Spinal cord (tissue), 10 donors: ENCODE measurements around the gene SOCS1. TPM values are rescaled to one million over a fixed set of nuclear protein-coding genes. Genes with fewer than 3 reads are reported as not detected.

Experiments used
- DNase-seq, 6 donors: peaks; one replicate each; pipeline versions ENCODE4 v3.0.0 to v3.0.0-alpha.2; 2013 to 2015; ENCODE audit warnings: low spot score in 6 of 6, low read depth in 4 of 6
- H3K27ac ChIP-seq: one replicate; pipeline ENCODE4 v1.5.1; 2013; ENCODE audit warnings: low read depth, low read length, control low read depth
- H3K27me3 ChIP-seq: one replicate; pipeline ENCODE4 v1.6.1; 2013; ENCODE audit warnings: low read length; ENCODE audit not compliant: control insufficient read depth, insufficient read depth
- H3K36me3 ChIP-seq: one replicate; pipeline ENCODE4 v1.6.1; 2013; ENCODE audit warnings: low read length; ENCODE audit not compliant: control insufficient read depth, insufficient read depth
- H3K4me1 ChIP-seq: one replicate; pipeline ENCODE4 v1.6.1; 2013; ENCODE audit warnings: low read length; ENCODE audit not compliant: control insufficient read depth, insufficient read depth
- H3K4me3 ChIP-seq: one replicate; pipeline ENCODE4 v1.5.1; 2013; ENCODE audit warnings: low read depth, low read length, control low read depth
- H3K9me3 ChIP-seq: one replicate; pipeline ENCODE4 v1.6.1; 2013; ENCODE audit warnings: low read length; ENCODE audit not compliant: control insufficient read depth, insufficient read depth
- WGBS: methylation state at CpG from one replicate; pipeline ENCODE4 v1.1.5; 2013; ENCODE audit warnings: missing lambda C conversion rate; ENCODE audit not compliant: insufficient coverage; 5-methylcytosine and 5-hydroxymethylcytosine counted together
- polyA plus RNA-seq, 2 donors: library from polyadenylated mRNA; unstranded; fragments of 120-200 nt; gene quantifications; one replicate each; pipeline ENCODE4 v1.2.1, GENCODE V29; 2013; ENCODE audit not compliant: insufficient read length in 2 of 2
- total RNA-seq, 2 donors: library from RNA; depleted of rRNA in 1 of 2; stranded (reverse); fragments of 120-200 nt in 1 of 2; fragments of >200 nt in 1 of 2; gene quantifications; one replicate each; pipeline versions ENCODE4 v1.2.3 to v1.2.4, GENCODE V29; 2013 to 2014
- donor health status: healthy.

SOCS1 gene
- total and polyA plus RNA-seq, 4 donors: 1.6 to 5.3 (median 3.0) TPM

GRCh38 chr16:11276143-11276895 is 20.3 kb upstream of the SOCS1 start, which contains the start of gene PRM2:
TSS of gene PRM2 (minus strand) at chr16:11276480. CDS start at chr16:11276370, 110 bp downstream.
- peak in 1 of 6 donors; percentile 55 for DNase-seq
- WGBS: 89% methylated on average over 25 of the region's 26 CpGs
- no peaks in the 10 kb centered on the region for H3K27me3 ChIP-seq
- H3K9me3 ChIP-seq: no peaks in the 10 kb centered on the region
- H3K36me3 ChIP-seq: no peaks in the 10 kb centered on the region
- H3K4me3 ChIP-seq: no peak within 1 kb of the TSS
- H3K27ac ChIP-seq: no peak within 1 kb of the TSS
- peaks cover 19% of the 10 kb centered on the region for H3K4me1 ChIP-seq

DNA sequence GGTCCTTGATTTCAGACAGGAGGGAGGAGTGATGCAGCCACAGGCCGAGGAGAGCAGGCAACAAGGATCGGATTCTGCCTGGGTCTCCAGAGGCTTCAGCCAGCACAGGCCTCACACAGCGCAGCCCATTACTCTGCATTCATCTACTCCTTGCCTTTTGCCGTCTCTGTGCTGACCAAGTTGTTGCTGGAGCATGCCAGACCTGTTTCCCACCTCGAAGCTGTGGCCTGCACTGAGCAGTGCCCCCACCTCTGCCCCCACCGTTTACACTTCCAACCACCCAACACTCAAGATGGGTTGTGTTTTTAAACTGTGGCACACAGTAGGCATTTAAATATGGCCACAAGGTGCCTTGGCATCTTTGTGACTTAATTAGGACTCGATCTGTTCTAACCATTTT is 19.0 kb upstream of the SOCS1 start:
- DNase-seq: no peak
- H3K9me3 ChIP-seq: no peaks in the 10 kb centered on the region
- WGBS: 98% methylated on average over 7 of the region's 7 CpGs
- no peaks in the 10 kb centered on the region for H3K36me3 ChIP-seq
- no peaks in the 10 kb centered on the region for H3K27me3 ChIP-seq
- H3K4me1 ChIP-seq: peaks cover 19% of the 10 kb centered on the region
- no peak overlapping the region for H3K27ac ChIP-seq
- no peak overlapping the region for H3K4me3 ChIP-seq

DNA sequence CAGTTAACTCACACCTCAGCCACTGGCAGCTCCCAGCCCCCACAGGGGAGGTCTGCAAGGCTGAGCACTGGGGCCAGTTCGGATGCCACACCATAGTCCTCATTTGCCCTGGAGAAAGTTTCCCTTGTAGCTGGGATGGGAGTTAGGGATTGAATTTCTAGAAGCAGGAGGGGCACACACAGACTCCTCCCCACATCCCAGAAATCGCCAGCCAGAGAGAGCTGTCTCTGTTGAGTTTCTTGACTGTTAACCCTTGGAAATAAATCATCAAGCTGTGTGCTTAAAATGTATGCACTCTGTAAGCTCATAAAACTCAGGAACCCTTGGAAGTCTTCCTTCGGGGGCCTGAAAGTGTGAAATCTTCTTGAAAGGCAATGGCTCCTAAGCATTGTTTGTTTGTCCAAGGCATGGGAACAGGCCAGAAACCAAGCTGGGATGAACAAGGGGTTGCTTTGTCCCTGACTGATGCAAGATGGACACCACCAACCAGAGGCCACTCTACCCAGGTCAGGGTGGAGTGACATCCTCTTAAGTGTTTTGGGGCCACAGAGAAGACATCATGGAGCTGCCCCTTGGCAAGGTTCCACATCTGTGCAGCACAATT is 17.8 kb upstream of the SOCS1 start:
- H3K9me3 ChIP-seq: no peaks in the 10 kb centered on the region
- peak in 3 of 6 donors; percentile 57 to 72 (median 64) for DNase-seq
- no peak overlapping the region for H3K4me3 ChIP-seq
- H3K27me3 ChIP-seq: no peaks in the 10 kb centered on the region
- H3K27ac ChIP-seq: peak overlapping the region; percentile 45
- H3K36me3 ChIP-seq: no peaks in the 10 kb centered on the region
- no CpG with 5 or more reads among the region's 3 CpGs for WGBS
- H3K4me1 ChIP-seq: peaks cover 19% of the 10 kb centered on the region

GRCh38 chr16:11272921-11273720 is 17.1 kb upstream of the SOCS1 start, which contains the start of gene PRM3:
TSS of gene PRM3 (minus strand) at chr16:11273629. CDS start at chr16:11273595, 34 bp downstream.
- Histone ChIP-seq H3K4me3 (no peak within 1 kb of the TSS), H3K9me3 (no peaks in the 10 kb centered on the region), H3K27me3 (no peaks in the 10 kb centered on the region), H3K27ac (peak within 1 kb of the TSS; percentile 45), H3K4me1 (peaks cover 19% of the 10 kb centered on the region), H3K36me3 (no peaks in the 10 kb centered on the region)
- no peak for DNase-seq
- WGBS: 78% methylated on average over 23 of the region's 30 CpGs

GRCh38 chr16:11272484-11272883 is 16.5 kb upstream of the SOCS1 start:
- H3K27me3 ChIP-seq: no peaks in the 10 kb centered on the region
- H3K4me3 ChIP-seq: no peak overlapping the region
- no peaks in the 10 kb centered on the region for H3K36me3 ChIP-seq
- no peaks in the 10 kb centered on the region for H3K9me3 ChIP-seq
- H3K27ac ChIP-seq: no peak overlapping the region
- no peak for DNase-seq
- peaks cover 19% of the 10 kb centered on the region for H3K4me1 ChIP-seq
- 92% methylated on average over 6 of the region's 6 CpGs for WGBS

DNA sequence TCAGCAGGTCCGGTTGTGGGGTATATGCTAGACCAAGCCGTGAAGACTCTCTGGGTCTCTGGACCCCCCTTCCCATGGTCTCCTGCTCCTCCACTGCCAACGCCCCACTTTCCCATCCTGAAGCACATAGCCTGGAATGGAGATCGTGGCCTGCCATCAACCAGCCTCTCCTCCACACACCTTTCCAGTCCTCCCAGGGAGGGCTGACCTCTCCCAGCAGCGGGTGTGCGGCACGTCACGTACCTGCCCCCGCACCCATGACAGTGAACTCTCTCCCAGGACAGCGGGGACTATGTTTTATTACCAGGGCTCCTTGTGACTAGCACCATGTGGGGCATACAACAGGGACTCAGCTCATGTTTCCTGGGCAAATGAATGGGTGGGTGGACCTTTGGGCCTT is 15.6 kb upstream of the SOCS1 start:
- no peak overlapping the region for H3K4me3 ChIP-seq
- H3K9me3 ChIP-seq: no peaks in the 10 kb centered on the region
- H3K27ac ChIP-seq: no peak overlapping the region
- no peak for DNase-seq
- H3K27me3 ChIP-seq: no peaks in the 10 kb centered on the region
- no peaks in the 10 kb centered on the region for H3K36me3 ChIP-seq
- H3K4me1 ChIP-seq: peaks cover 19% of the 10 kb centered on the region
- 95% methylated on average over 9 of the region's 10 CpGs for WGBS

DNA sequence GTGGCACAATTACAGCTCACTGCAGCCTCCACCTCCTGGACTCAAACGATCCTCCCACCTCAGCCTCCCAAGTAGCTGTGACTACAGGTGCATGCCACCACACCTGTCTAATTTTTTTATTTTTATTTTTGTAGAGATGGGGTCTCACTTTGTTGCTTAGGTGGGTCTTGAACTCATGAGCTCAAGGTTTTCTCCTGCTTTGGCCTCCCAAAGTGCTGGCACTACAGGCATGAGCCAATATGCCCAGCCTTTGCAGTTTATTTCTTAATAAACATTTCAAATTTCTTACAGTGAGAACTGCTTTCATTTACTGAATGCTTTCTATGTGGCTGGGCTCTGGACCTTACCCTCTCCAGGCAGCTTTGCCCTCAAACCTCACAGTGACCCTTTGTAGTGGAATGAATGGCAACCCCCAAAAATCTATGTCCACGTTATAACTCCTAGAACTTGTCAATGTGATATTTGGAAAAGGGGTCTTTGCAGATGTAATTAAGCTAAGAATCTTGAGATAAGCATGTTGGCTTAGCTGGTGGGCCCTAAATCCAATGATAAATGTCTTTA is 14.7 kb upstream of the SOCS1 start:
- no CpG with 5 or more reads among the region's 2 CpGs for WGBS
- no peak for DNase-seq

DNA sequence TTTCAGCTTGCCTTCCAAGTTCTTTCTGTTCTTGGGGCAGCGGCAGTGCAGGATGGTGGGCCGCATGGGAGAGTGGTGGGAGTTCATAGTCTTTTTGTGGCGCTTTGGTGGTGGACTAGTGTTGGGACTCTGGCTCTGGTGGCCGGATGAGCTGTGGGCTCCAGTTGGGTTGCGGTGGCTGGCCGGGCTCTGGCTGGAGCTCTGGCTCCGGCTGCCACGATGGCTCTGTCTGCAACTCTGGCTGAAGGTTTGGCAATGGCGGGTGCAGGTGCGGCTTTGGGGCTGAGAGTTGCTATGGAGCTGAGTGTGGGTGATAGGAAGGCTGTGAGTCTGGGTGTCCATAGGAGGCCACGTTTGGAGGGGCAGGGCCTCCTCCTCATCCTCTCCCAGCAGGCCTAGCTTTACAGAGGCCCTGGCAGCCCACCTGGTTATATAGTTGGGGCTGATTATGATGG is 12.9 kb upstream of the SOCS1 start, which contains the start of gene TNP2:
Gene TNP2, minus strand, starts transcription at position 405 of the 455 bp plus-strand sequence. Its CDS starts 63 bp downstream, at position 342.
- Histone ChIP-seq H3K27ac (no peak within 1 kb of the TSS), H3K4me3 (no peak within 1 kb of the TSS), H3K4me1 (peaks cover 12% of the 10 kb centered on the region), H3K9me3 (no peaks in the 10 kb centered on the region), H3K27me3 (no peaks in the 10 kb centered on the region), H3K36me3 (no peaks in the 10 kb centered on the region)
- WGBS: 100% methylated on average over 8 of the region's 11 CpGs
- DNase-seq: no peak

More for the DNA sequence above, 14.7 kb upstream of the SOCS1 start:
- Histone ChIP-seq H3K27ac (no peak overlapping the region), H3K36me3 (no peaks in the 10 kb centered on the region), H3K4me3 (no peak overlapping the region), H3K9me3 (no peaks in the 10 kb centered on the region), H3K4me1 (peaks cover 19% of the 10 kb centered on the region), H3K27me3 (no peaks in the 10 kb centered on the region)

DNA sequence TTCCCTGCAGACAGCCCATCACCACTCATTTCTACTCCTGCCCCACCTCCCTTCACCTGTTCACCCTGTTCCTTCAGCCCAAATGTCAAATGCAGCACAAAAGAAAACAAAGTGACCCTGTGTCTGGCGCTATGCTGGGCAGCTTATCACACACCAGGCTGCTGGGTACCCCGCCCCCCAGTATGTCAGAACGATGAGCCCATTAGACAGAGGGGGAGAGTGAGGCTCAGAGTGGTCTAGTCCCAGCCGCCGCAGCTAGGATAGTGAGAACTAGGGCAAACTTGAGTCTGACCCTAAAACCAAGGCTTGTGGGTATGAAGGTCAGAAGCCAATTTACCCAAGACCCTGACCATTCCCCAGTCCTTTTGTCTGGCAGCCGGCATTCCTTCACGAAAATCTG is 9.1 kb upstream of the SOCS1 start:
- Histone ChIP-seq H3K27me3 (no peaks in the 10 kb centered on the region), H3K4me3 (no peak overlapping the region), H3K27ac (no peak overlapping the region), H3K9me3 (no peaks in the 10 kb centered on the region), H3K36me3 (no peaks in the 10 kb centered on the region), H3K4me1 (no peaks in the 10 kb centered on the region)
- WGBS: 92% methylated on average over 7 of the region's 7 CpGs
- no peak for DNase-seq
